Measurements from ENCODE around the gene FHOD3.

FHOD3 gene

DNA sequence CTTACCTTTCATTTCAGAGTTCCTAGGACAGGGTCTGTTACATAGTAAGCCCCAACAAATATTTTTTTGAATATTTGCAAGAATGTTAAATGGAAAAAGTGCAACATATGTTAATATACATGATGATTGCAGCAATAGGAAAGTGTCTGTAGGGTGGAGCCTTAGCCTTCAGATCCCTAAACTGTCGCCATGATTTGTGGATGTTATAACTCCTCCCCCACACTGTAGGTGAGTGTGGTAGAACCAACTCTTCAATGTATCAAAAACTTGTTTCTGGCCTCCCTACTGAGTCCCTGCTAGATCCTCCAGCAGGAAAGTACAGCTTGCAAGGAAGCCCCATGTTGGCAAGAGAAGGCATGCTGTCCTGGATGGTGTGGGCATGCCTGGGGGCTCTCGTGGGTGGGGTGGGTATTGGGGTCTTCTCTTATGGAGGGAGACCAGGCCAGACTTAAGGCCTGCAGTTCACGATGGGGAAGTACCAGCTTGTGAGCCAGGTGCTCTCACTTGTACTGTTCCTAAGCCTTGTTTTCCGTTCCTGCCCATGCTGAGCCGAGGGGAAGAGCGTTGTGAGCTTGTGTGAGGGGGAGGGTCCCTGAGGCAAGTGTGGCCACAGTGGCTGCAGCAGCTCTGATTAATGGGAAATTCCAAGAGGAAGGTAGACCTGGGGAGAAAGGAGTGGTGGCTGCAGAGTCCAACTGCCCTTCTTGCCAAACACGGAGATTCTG lies 11.4 kb downstream of the FHOD3 start:
- no peak overlapping the region for H3K4me3 ChIP-seq (replicated peaks; ENCODE audit: low read depth, low read length)
- DNase-seq (ENCODE audit: extremely low read depth, low read depth): no peak
- TF ChIP-seq, protein P1, sequence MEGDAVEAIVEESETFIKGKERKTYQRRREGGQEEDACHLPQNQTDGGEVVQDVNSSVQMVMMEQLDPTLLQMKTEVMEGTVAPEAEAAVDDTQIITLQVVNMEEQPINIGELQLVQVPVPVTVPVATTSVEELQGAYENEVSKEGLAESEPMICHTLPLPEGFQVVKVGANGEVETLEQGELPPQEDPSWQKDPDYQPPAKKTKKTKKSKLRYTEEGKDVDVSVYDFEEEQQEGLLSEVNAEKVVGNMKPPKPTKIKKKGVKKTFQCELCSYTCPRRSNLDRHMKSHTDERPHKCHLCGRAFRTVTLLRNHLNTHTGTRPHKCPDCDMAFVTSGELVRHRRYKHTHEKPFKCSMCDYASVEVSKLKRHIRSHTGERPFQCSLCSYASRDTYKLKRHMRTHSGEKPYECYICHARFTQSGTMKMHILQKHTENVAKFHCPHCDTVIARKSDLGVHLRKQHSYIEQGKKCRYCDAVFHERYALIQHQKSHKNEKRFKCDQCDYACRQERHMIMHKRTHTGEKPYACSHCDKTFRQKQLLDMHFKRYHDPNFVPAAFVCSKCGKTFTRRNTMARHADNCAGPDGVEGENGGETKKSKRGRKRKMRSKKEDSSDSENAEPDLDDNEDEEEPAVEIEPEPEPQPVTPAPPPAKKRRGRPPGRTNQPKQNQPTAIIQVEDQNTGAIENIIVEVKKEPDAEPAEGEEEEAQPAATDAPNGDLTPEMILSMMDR (IDR thresholded peaks at IDR 0.05; ENCODE audit: low read depth, low read length, missing control alignments): no peak

DNA sequence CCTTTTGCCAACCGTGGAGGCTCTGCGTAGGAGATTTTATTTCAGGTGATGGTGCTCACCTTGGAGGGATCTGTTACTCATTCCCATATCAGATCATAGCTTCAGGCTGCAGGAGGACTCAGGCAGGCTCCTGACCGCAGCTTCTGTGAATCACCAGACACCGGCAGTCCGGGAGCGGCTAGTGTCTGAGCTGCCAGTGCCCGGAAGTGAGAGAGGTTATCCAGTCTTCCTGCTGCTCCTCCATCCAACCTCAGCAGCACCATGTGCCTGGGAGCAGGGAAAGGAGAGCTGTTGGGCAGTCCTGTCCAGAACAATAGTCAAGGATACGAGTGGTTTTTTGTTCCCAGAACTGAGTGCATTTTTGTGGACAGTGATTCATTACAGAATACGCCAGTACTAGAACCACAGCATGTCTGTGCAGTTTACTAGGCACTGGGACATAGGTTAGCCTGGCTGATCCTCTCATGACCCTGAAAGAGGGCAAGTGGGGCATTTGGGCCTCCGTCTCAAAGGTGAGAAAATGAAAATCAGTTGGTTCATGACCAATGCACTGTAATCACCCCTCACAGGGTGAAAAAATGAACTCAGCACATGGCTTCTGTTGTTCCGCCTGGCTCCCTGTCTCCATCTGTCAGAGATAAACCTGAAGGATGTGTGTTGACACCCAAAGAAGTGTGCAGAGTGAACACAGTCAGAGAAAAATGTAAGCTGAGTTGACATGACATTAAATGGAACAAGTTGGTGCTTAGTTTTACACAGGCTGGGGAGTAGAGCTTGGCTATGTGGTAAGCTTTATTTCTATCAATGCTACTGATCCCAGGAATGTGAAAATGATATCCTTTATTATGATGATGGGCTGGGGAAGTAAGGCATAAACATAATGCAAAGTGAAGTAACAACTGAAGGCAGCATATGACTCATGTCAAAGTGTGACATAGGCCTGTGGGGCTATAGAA lies 12.2 kb downstream of the FHOD3 start:
- peak; percentile 94 for DNase-seq (ENCODE audit: extremely low read depth, low read depth)
- H3K4me3 ChIP-seq (replicated peaks; ENCODE audit: low read depth, low read length): no peak overlapping the region
- TF ChIP-seq, protein P1 (IDR thresholded peaks at IDR 0.05; ENCODE audit: low read depth, low read length, missing control alignments): no peak

DNA sequence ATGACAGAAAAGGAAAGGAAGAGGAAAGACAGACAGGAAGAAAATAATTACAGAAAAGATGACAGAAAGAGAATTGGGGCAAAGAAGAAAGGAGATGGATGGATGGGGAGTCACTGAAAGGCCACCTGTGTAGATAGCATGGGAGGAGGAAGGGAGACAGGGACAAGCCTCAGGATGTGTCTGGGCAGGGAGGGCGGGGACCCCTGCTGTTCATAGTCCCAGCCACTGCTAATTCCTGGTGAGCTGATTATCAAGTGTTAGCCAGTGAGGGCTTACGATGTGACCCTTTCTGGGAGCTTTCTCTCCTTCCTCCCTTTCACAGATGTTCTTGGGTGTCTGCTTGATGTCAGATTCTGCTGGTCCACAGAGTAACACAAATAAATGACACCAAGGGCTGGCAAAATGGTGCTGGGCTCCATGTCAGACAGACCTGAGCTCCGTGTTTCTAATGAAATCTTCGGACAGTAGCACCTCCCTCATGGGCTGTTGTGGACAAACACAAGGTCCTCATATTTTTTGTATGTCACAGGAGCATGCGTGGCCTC lies 13.6 kb downstream of the FHOD3 start:
- TF ChIP-seq, protein P1 (IDR thresholded peaks at IDR 0.05; ENCODE audit: low read depth, low read length, missing control alignments): no peak
- DNase-seq (ENCODE audit: extremely low read depth, low read depth): no peak

DNA sequence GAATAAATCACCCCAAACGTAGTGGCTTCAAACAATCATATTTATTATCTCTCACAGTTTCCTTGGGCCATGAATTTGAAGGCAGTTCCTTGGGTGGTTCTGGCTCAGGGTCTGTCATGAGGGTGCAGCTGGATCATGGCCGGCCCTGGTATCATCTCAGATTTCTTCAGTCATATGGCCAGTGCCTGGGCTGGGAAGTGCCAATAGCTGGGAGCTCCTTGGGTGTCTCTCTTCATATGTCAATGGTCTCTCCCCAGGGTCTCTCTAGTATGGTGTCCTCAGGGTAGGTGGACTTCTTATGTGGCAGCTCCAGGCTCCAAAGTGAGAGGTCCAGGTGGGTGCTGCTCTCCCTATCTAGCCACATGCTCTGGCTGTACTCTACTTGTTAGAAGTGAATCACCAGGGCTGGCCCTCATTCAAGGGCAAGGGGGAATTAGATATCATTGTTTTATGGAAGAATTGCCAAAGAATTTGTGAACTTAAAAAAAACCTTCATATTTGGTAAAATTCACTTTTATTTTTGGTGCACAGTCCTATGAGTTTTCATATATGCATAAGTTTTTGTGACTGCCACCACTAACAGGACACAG lies 15.4 kb downstream of the FHOD3 start:
- no peak for DNase-seq (ENCODE audit: extremely low read depth, low read depth)
- TF ChIP-seq, protein P1 (IDR thresholded peaks at IDR 0.05; ENCODE audit: low read depth, low read length, missing control alignments): no peak
- H3K4me3 ChIP-seq (replicated peaks; ENCODE audit: low read depth, low read length): no peak overlapping the region

More for the DNA sequence above, 13.6 kb downstream of the FHOD3 start:
- H3K4me3 ChIP-seq (replicated peaks; ENCODE audit: low read depth, low read length): no peak overlapping the region

DNA sequence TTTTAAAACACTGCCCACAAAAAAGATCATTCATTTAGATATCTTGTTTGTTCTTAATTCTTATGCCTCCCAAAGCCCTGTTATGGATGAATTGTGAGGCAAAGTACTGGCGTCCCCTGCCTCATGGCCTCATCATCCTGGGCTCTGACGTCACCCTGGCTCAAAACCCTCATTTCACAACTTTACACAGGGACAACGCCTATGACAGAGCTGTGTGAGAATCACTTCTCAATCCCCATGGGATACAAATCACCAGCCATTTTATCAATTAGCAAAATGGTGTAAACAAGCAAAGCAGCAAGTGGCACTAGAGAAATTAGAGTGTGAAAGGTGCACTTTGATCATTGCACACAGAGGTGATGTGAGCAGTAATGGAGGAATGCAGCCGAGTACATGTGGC lies 16.6 kb downstream of the FHOD3 start:
- no peak overlapping the region for H3K4me3 ChIP-seq (replicated peaks; ENCODE audit: low read depth, low read length)
- DNase-seq (ENCODE audit: extremely low read depth, low read depth): no peak
- TF ChIP-seq, protein P1 (IDR thresholded peaks at IDR 0.05; ENCODE audit: low read depth, low read length, missing control alignments): no peak

DNA sequence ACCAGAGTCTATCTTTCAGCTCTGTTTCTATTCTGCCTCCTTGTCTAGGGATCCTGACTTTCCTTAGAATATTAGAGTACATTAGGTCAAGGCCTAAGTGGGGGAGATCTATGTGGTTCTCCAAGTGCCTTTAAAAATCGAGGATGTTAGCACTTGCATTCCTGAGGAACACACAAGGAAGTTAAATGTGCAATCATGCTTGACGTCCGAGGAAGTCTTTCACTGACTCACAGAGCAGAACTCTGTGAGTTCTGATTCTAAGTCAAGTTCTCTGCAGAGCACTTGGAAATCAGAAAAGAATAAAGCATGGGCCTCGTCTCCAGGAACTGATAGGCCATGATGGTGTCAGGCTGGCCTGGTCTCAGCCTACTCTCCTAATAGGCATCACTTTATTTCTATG lies 17.2 kb downstream of the FHOD3 start:
- H3K4me3 ChIP-seq (replicated peaks; ENCODE audit: low read depth, low read length): no peak overlapping the region
- DNase-seq (ENCODE audit: extremely low read depth, low read depth): no peak
- TF ChIP-seq, protein P1 (IDR thresholded peaks at IDR 0.05; ENCODE audit: low read depth, low read length, missing control alignments): no peak

Measured in HFF-Myc (cell line).